Activated T-cell treated with anti-CD3 and anti-CD28 coated beads for 1 hour (primary cell): ENCODE data around the gene TSPAN32.

ENCODE experiments used
- DNase-seq: peaks from one replicate; pipeline ENCODE4 v3.0.0-alpha.2; 2020; ENCODE audit warnings: low read depth

TSPAN32 gene

DNA sequence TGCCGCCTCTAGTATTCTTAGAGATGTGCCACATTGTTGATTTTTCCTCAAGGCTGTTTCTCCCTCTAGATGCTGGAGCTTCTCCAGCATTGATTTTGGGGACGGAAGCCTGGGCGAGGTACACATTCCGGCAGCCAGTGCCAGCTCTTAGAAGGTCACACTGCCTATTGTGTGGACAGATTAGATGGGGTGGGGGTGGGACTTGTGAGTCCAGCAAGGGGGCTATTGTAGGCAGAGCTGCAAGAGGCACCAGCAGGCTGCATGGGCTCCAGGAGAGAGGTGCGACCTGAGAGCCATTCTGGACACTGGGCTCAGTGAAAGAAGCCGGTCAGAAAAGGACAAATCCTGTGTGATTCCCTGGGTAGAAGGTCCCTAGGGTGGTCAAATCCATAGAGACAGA, 12.5 kb upstream of the TSPAN32 start:
- DNase-seq: no peak

DNA sequence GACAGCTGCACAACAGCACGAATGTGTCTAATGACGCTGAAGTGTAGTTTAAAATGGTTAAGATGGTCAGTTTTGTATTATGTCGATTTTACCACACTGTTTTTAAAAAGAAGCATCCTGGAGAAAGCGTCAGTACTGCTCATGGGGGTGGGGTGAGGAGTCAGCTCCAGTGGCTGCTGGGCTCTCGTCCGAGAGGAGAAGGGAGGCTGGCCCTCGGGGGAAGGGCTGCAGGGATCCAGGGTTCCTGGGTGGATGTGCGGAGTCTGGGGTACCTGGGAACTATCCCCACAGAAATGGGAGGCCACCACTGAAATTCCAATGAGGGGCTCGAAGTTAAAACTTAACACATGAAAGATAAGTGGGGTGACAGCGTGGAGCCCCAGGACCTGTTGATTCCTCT, 12.0 kb upstream of the TSPAN32 start:
- no peak for DNase-seq

DNA sequence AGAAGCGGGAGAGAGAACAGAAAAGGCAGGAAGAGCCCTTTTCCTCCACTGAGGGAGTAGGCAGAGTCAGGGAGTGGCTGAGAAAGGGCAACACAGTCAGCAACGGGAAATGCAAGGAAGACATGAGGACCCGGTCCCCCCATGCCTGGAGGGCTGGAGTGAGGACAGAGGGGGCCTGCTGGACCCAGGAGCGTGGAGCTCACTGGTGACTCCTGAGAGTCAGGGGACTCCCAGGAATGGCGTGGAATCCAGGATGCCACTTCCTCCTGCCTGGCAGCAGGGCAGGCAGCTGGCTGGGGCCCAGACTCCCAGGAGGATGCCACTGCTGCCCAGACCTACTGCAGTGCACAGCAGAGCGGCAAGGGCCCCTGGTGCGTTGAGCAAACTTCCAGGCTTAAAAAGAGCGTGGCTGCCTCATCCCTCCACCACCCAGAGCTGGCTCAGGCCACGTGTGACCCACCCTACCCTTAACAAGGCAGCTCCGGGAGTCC, 11.4 kb upstream of the TSPAN32 start:
- no peak for DNase-seq

DNA sequence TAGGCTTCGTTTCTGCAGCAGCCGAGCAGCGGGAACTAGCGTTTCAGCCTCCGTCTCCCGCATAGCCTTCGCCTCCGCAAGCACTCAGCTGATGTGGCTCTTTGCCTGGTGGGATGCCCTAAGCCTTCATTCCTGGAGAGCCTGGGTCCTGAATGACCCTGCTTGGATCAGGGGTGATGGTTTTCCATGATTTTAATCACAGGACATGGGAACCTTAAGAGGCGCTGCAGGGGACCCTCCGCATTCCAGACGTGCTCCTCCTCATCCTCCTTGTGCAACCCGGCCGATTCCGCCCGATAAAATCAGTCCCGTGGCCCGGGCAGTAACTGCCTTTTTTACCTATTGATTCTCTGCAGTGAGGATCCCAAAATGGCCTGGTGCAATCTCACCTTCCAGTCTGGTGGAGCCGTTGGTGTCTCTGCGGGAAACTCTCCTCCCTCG, 8.3 kb upstream of the TSPAN32 start:
- DNase-seq: no peak

DNA sequence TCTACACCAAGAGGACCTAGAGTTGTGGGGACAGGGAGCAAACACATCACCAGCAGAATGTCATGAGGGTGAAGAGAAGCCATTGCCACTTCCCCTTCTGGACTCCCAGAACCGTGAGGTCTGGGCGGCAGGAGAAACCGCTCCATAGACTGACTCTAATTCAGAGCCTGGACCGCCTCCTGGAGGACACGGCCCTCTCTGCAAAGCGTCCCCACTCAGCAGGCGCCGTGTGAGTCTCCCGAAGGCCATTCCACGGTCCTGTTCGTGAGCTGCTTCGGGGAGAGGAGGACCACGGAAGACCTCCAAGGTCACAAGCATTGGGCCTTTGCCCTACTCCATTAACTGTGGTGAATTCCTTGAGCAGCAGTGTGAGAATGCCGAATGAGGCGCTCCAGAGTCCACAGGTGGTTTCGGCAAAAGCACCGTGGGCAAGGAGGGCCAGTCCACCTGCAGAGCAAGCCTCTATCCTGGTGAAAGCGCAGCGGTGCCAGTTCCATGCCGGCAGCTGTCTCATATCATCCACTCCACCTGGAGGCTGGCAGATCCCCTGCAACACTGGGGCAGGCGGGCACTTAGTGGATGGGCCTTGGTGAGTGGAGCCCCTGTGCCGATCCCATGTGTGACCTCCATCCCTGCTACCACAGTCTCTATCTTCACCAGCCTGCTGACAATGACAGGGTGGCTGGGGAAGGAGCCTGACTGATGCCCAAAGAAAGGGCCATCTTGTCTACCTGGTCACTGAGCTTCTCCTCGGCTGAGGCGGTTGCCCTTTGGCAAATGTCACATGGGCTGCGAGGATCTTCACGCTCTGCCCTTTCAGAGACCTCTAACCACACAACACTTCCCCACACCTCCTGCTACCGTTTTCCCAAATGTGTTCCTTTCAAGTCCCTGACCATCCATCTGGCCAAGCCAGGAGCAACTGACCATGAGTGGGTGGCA, 7.6 kb upstream of the TSPAN32 start:
- no peak for DNase-seq

DNA sequence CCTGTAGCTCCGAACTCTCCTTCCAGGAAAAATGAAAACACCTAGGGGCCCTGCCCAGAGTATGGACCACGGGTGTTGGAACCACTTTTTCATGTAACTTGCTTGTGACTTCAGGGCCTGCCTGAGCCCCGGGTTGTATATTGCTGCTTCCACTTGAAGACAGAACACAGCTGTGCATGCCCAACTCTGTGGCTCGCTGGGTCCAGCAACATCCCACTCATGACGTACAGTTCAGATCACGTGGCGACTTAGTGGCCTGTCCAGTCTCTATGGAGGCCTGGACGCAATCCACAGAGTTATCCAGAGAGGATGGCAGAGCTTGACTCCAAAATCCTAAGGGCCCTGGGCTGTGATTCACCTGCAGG, 6.9 kb upstream of the TSPAN32 start:
- DNase-seq: no peak

DNA sequence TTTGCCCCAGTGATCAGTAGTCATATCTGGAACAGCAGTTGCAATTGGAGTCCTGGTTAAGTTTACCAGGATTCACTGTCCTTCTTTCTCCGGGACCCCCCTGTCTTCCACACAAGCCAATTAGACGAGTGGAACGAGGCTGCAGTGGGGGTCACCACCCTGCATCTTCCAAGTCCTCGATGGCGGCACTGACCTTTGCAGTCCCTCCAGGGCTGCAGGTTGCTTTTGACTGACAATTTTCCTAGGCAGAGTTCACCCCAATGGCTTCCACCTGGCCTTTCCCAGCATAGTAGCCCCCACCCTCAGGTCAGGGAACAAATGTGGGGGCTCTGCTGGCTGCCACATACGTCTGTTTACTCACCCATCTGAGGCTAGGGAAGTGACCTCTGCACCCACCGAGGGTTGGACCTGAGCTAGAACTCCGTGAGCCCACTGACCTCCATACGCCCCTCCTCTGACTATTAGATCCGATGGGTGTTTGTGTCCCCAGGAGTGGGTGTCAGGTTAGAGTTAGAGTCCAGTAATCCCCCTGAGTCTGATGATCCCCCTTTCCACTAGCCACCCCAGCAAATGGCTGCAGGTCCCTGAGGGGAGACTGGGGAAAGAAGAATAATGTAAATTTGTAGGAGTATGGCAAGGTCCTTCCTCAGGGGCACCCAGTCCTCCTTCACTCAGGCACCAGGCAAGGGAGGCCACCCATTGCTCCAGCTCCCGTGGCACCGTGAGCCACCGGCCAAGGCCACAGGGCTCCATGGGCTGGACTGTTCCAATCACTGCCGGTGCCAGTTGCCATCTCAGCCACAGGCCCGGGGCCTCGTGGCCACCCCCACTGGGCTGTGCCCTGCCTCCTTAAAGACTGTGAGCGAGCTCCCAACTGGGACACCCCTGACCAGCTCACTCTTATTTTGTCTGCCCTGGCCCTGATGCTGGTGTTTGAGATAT, 5.6 kb upstream of the TSPAN32 start:
- no peak for DNase-seq

DNA sequence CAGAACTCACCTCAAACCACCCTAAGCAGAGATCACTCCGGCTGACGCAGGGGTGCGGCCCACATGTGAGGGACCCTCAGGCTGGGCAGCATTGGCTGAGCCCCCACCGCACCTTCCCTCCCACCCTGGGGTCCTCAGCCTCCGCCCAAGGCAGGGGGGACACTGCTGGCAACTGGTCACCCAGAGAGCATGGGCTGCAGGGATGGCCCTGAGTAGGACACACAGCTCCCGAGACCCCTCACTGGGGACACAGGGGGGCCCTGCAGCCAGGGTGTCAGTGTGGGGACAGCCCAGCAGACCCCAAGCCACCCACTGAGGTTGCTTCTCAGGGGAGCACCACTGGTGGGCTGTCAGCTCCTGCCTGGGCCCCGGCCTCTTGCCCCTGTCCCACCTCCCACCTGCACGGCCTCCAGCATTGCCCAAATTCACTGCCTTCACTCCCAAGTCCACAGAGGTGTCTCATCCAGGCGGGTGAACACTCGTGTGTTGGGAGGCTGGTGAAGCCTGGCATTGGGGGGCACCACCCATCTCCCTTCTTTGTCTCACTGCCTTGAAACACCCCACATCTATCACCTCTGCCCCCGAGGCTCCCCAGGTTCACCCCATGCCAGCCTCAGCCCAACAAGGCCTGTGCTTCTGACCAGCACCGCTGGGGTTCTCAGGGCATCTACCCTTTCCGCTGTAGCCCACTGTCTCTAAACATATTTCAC, 4.7 kb upstream of the TSPAN32 start:
- no peak for DNase-seq

DNA sequence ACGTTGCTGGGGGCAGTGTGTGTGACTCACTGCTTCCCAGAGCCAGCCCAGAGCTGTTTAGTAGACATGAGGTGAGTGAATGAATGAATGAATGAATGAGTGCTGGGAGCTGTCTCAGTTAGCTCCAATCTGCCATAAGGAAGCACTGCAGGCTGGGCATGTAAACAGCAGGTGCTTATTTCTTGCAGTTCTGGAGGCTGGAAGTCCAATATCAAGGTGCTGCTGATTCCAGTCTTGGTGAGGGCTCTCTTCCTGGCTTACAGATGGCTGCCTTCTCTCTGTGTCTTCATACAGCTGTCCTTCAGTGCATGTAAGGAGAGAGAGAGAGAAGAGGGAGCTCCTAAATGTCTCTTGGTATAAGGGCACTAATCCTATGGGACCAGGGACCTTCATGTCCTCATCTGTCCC, 4.2 kb upstream of the TSPAN32 start:
- DNase-seq: no peak

DNA sequence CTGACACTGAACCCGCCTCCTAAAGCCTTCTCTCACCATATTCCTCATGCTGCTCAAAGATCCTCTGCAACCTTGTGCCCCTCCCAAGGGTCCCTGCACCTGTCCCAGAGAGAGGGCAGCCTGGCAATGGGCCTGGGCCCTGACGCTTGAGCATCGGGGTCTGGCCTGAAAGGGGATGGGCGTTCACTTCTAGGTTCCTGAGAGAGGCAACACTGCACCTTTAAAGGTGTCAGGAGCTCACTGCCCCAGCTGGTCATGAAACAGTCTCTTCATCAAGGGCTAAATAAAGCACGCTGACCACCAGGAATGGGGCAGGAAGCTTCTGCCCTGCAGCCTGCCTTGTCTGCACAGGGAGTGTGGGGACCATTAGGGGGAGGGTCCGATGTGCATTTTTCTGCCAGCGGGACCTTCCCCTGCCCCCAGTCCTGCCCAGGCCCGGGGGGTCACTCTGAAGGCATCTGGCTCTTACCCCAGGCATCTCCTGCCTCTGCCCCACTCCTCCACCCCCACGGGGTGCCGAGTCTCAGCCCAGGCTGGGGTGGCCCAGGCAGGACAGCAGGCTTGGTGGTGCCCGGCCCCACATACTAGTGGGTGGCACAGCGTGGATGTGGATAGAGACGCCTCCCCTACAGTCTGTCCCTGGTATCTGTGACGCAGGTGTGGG, 3.5 kb upstream of the TSPAN32 start:
- DNase-seq: no peak

DNA sequence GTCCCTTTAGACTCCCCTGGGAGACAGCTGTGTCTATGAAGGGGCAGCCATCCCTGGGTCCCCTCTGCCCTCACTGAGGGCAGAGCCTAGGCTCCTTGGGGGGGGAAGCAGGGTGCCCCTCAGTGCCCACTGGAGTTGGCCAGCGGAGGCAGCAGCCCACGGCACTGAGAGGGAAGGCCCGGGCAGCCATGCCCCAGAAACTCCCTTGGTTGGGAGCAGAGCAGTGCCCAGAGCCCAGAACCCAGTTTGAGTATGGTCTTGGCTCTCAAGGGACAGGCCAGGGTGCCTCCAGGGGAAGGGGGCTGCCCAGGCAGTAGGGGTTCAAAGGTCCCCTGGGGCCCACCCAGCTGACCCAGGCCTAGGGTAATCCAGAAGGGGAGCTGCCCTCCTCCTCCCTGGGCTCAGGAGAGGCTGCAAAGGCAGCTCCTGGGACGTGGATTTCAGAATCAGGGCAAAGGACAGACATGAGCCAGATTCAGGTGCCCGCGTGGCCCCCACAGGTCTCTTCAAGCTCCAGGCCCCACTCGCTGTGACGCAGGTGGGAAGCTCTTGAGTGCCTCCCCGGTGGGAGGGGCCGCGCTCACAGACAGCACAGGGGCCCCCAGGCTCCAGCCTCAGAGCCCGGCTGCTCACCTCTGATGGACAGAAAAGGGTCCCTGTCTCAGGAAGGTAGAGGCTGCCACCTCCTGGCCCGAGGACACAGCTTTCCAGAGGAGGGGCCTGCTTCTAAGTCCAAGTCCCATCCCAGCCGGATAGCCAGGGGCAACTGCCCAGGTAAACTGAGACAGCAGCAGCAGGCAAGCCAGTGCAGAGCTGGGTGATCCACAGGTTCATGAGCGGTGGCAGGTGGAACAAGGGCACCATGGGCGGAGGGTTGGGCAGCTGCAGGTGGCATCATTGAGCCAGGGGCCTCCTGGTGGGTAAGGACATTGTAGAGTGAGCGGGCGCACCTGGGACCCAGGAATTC, 2.7 kb upstream of the TSPAN32 start:
- no peak for DNase-seq

DNA sequence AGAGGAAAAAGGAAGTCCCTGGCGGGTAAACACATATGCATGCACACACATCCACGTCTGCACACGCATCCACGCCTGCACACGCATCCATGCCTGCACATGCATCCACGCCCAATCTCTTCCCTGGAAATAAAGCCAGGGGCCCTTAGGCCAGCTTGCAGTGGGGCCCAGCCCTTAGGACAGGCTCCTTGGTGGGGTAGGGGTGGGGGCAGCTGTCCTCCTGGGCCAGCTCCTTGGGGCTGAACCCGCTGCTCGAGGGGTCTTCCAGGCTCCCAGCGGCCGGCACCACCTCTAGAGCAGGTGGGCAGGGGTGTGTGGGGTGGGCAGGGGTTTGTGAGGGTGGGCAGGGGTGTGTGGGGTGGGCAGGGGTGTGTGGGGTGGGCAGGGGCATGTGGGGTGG, 2.0 kb upstream of the TSPAN32 start:
- no peak for DNase-seq

DNA sequence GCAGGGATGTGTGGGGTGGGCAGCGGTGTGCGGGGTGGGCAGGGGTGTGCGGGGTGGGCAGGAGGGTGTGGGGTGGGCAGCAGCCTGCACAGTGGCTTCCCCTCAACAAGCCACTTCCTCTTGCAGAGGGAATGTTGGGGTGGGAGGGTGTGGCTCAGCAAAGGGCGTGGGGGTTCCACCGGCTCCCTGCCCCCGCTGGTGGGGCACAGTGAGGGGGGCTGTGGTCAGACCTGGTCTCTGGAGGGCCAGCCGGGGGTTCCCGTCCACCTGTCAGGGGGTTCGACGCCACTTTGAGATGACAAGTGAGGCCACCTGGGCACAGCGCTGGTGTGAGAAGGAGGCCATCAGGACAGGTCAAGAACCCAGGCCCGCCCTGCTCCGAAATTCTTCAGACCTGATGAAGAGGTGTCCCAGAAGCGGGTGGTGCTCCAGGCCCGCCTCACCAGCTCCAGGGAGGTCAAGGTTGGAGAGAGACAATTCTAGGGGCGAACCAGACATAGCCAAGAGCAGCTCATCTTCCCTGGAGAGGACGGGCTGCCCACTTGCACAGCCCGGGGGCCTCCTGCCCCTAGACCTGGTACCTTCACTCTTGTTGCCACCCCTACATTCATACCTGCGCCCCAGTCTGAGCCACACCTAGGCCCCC, 1.4 kb upstream of the TSPAN32 start:
- no peak for DNase-seq

DNA sequence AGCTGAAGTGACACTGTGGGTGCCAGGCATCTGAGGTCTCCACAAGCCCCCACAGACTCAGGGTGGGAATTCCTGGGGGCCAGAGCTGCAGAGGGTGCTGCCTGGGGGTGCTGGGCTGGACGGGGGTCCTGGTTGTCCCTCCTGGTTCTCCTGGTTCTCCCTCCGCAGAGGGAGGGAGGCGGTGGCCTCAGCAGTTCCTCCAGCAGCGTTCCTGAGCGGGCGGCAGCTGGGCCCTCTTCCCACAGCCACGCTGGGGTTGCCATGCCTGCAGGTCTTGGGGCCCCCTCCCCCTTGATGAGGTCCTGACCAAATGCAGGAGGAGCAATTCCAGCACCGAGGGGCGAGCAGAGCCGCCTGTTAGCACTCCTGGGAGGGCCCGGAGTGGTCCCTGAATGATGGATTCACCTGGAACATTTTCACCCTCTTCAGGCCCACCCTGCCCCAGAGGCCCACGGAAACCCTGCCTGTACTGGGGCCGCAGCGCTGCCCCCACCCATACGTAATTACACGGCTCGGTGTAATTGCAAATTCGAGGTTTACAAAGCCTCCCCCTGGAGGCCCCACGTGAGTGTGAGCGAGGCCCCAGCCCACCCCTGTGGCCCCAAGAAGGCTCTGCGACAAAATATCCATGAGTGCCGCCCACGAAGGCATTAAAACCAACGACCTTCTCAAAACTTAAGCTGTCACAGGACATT, 730 bp upstream of the TSPAN32 start:
- DNase-seq: no peak

DNA sequence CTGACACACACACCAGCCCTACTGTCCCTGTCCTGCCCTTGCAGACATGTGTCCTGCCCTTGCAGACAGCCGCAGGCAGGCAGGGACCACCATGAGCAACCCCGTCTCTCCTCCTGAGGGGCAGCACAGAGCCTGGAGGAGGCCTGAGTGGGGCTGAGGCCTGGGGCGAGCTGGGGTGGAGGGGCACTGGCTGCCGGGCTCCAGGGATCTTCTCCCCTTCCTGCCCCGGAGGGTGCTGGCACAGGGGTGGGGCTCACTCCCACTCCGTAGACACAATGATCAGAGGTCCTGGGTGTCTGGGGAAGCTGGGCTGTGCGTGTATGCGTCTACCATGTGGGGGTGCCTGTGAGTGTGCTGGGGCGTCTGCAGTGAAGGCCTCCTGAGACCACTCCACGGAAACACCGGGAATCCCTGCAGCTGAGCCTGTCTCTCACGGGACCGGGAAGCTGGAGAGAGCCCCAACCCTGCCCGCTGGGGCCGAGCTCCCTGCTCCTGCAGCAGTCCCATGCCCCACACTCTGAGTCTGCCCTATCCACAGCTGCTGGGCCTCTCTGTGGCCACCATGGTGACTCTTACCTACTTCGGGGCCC, 588 bp downstream of the TSPAN32 start:
- DNase-seq: no peak

DNA sequence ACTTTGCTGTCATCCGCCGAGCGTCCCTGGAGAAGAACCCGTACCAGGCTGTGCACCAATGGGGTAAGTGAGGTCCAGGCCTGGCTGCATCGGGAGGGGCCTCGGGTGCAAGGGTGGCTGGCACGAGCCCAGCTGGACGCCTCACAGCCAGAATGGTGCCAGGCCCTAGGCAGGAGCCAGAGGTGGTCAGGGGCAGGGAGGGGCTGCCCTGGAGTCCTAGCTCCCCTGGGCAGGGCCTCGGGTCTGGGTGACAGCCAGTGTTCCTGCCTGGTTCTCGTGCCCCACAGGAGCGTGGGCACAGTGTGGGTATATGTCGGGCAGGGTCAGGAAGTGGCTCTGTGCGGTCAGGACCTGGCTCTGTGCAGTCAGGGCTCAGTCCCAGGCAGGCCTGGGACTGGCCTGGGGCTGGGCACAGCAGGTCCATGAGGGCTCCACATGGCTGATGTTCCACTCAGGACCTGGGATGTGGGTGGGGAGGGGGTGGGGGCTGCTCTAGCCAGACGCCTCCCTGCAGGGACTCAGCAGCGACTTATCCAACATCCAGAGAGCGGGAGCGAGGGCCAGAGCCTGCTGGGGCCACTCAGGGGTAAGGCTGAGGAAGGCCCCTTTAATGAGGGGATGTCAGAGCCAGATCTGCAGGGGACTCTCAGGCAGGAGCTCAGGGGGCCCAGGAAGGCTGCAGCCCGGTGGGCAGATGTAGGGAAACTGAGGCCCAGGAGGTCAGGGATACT, 1.2 kb downstream of the TSPAN32 start:
- DNase-seq: no peak

DNA sequence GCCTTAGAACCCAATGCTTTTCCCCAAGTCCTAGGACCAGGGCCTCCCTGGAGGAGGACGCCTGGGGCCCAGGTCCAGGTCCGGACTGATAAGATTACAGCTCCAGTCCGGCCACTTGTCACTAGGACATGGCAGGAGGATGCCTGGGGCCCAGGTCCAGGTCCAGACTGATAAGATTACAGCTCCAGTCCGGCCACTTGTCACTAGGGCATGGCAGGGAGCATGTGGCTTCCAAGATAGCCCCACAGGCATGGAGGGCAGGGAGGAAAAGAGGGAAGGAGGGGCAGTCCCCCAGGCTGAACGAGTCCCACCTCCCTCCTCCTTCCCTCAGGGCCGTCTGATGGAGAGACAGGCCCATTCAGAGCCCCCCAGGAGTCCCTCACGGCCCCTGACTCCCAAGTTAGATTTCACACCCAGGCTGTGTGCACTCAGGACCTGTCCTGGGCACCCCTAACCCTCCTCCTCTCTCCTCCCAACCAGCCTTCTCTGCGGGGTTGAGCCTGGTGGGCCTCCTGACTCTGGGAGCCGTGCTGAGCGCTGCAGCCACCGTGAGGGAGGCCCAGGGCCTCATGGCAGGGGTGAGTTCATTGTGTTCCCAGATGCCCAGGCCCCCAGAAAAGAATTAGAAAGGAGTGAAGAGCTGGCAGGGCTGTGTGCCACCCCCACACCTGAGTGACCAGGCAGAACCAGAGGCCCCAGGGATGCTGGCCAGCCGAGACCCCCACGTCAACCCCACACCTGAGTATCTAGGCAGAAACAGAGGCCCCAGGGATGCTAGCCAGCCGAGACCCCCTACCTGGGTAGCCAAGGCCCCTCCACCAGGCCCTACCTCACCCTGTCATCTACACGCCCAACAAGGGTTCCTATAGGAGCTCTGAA, 2.1 kb downstream of the TSPAN32 start:
- DNase-seq: no peak
